ENCODE measurements around the gene PNPLA7. TPM values are rescaled to one million over a fixed set of nuclear protein-coding genes. Genes with fewer than 3 reads are reported as not detected.

The PNPLA7 gene
- total RNA-seq, 1 experiment from 2014 or later, result 0.29 TPM

DNA sequence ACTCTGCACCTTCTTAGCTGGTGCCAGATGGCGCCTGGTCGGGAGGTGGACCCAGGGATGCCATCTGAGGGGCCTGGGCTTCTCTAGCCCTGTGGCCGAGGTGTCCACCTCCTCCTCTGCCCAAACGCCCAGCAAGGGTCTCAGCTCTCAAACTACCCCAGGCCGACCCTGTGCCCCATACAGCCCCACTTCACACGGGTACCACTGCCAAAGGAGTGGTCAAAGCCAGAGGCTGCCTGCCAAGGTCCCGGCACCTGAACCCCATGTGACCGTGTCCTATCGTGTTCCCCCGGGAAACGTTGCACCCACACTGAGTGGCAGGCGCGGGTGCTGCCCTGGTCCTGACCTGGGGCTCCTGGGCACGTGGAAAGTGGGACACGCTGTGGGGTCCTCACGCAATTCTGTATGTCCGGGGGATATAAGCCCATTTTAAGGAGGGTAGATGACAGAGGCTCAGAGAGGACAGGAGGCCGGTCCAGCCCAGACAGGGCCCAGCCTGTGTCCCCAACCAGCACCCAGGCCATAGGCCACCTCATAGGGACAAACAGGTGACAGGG, 111.0 kb downstream of the PNPLA7 start:
- no peak for DNase-seq (ENCODE audit: low read depth, low spot score)
- in situ Hi-C loops (cut with HindIII; ENCODE audit: low pct_unique_long_range_greater_than_20kb, low sequenced_read_pairs), result no loop called here

DNA sequence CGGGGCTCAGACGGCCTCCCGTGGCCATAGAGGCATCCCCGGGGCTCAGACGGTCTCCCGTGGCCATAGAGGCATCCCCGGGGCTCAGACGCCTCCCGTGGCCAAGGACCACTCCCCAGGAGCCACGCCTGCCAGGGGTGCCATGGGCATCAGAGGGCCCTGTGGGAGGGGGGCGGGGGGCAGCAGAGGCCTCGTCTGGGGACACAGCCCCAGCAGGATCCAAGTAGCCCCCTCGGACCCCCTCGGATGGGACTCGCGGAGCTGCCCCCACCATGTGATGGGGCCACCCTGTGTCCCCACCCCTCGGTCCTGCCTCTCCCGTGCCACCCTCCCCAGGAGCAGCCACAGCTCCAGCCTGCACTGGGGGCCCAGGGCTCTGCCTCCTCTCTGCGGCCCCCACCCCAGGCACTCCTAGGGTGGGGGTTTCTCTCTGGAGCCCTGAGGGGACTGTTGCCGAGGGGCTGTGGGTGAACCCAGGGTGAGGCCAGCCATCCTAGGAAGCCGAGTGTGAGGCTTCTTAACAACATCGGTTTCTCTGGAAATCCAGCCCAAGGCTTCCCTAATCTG, 111.5 kb downstream of the PNPLA7 start:
- in situ Hi-C loops (cut with HindIII; ENCODE audit: low pct_unique_long_range_greater_than_20kb, low sequenced_read_pairs), result no loop called here
- no peak for DNase-seq (ENCODE audit: low read depth, low spot score)

DNA sequence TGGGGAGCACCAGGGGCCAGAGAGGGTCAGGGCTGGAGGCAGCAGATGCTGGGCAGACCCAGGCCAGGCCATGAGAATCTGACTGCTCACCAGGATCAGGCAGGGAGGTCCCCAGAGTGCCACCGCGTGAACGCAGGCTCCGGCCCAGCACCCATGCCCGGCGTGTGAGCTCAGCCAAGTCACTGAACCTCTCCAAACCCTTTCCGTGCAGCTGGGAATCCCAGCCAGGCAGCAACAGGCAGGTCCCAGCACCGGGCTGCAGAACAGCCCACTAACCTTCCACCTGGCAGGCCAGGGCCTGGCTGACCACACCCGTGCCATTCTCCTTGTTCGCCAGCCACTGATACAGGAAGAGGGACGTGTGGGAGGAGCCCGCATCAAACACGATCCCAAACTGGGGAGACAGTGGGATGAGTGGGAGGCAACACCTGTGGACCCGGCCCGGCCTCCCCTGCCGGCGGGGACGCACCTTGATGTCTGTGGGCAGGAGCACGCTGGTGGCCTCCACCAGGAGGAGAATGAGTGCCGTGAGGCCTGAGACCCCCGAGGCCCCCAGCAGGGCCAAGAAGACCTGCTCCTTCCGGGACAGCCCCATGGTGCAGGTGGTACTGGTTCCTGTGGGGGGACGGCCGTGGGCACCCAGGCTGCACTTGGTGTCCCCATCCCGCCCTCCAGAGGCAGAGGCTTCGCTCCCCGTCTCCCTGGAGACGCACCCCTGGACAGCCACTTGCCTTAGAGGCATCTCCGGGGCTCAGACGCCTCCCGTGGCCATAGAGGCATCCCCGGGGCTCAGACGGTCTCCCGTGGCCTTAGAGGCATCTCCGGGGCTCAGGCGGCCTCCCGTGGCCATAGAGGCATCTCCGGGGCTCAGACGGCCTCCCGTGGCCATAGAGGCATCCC, 112.3 kb downstream of the PNPLA7 start:
- DNase-seq (ENCODE audit: low read depth, low spot score), result no peak
- in situ Hi-C loops (cut with HindIII; ENCODE audit: low pct_unique_long_range_greater_than_20kb, low sequenced_read_pairs), result no loop called here

- DNase-seq (ENCODE audit: low read depth, low spot score), result no peak
- in situ Hi-C loops (cut with HindIII; ENCODE audit: low pct_unique_long_range_greater_than_20kb, low sequenced_read_pairs), result no loop called here
Measured at GRCh38 chr9:137436761-137437600, 113.2 kb downstream of the PNPLA7 start.

DNA sequence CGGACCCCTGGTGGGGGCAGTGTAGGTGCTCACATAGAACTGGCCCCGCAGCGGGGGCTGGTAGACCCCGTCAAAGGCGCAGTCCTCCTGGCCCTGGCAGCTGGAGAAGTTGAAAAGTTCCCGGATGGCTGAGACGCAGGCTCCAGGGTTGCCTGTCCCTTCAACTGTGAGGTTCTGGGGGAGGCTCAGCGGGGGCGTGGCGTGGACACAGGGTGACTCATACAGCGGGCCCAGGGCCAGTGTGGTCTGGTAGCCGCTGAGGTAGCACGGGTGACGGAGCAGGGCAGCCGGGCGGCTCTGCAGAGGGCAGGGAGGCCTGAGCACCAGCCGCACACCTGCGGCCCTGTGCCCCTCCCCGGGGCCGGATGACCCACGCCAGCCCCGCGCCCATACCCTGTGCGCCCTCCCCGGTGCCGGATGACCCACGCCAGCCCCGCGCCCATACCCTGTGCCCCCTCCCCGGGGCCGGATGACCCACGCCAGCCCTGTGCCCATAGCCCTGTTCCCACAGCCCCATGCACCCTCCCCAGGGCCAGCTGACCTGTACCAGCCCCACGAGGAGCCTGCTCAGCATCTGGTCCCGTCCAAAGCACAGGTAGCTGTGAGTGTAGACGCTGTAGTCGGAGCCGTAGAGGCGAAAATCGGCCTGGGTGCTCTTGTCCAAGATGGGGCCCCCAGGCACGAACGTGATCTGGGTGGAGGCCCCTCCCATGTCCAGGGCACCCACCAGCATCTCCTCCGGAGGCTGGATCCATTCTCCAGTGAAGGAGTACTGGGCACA, 114.0 kb downstream of the PNPLA7 start:
- no peak for DNase-seq (ENCODE audit: low read depth, low spot score)
- in situ Hi-C loops (cut with HindIII; ENCODE audit: low pct_unique_long_range_greater_than_20kb, low sequenced_read_pairs), result no loop called here

- in situ Hi-C loops (cut with HindIII; ENCODE audit: low pct_unique_long_range_greater_than_20kb, low sequenced_read_pairs), result no loop called here
- DNase-seq (ENCODE audit: low read depth, low spot score), result no peak
Measured at GRCh38 chr9:137435381-137435891, 114.8 kb downstream of the PNPLA7 start.

DNA sequence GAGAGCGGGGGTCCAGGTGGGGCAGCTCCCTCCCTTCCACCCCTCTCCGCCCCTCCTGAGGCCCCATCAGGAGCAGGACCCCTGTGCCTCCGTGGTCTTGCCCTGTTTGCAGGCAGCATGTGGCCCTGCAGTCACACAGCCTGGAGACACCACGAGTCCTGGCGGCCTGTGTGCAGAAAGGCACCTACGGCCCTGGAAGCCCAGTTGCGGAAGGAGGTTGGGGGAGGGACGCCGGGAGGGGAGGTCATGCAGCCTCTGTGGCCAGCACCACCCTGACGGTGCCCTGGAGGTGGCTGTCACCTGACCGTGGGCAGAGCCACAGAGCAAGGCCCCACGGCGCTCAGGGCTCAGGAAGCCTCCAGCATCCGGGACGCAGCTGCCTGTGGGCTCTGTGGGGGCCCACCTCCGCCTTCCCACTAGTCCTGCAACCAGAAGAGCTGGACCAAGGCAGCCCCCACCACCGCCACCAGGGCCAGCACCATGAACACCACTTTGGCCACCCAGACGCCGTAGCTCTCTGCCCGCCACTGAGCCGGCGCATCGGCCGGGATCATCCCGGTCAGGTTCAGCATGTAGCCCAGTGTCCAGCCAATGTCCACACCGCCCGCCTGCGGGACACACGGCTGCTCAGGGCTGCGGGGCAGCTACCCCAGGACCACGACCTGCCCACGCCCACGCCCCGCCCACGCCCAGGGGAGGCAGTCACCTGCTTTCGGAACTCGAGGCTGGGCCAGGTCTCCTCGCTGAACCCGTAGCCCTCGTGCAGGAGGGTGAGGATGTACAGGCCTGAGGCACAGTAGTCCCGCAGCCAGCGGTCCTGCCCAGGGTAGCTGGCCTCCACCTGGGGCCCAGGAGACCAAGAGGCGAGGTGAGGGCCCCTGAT, 115.5 kb downstream of the PNPLA7 start:
- in situ Hi-C loops (cut with HindIII; ENCODE audit: low pct_unique_long_range_greater_than_20kb, low sequenced_read_pairs), result no loop called here
- no peak for DNase-seq (ENCODE audit: low read depth, low spot score)

- in situ Hi-C loops (cut with HindIII; ENCODE audit: low pct_unique_long_range_greater_than_20kb, low sequenced_read_pairs), result no loop called here
- DNase-seq (ENCODE audit: low read depth, low spot score), result no peak
Measured at GRCh38 chr9:137433916-137434431, 116.2 kb downstream of the PNPLA7 start.

DNA sequence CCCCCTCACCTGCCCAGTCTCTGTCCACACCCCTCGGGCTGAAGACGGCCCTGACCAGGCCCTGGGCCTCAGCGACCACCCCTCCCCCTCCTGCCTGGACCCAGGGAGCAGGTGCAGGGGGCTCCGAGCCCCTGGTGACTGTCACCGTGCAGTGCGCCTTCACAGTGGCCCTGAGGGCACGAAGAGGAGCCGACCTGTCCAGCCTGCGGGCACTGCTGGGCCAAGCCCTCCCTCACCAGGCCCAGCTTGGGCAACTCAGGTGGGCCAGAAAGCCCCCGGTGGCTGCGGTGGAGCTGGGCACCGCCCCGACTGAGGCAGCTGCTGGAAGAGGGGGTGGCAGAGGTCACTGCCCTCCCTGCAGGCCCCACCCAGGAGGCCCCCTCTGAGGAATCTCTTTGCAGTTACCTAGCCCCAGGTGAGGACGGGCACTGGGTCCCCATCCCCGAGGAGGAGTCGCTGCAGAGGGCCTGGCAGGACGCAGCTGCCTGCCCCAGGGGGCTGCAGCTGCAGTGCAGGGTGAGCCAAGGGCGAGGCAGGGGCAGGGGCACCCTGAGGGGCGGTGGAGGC, 116.8 kb downstream of the PNPLA7 start:
- in situ Hi-C loops (cut with HindIII; ENCODE audit: low pct_unique_long_range_greater_than_20kb, low sequenced_read_pairs), result no loop called here
- DNase-seq (ENCODE audit: low read depth, low spot score), result no peak

GRCh38 chr9:137432687-137433348, 117.4 kb downstream of the PNPLA7 start:
- DNase-seq (ENCODE audit: low read depth, low spot score), result no peak
- in situ Hi-C loops (cut with HindIII; ENCODE audit: low pct_unique_long_range_greater_than_20kb, low sequenced_read_pairs), result no loop called here

DNA sequence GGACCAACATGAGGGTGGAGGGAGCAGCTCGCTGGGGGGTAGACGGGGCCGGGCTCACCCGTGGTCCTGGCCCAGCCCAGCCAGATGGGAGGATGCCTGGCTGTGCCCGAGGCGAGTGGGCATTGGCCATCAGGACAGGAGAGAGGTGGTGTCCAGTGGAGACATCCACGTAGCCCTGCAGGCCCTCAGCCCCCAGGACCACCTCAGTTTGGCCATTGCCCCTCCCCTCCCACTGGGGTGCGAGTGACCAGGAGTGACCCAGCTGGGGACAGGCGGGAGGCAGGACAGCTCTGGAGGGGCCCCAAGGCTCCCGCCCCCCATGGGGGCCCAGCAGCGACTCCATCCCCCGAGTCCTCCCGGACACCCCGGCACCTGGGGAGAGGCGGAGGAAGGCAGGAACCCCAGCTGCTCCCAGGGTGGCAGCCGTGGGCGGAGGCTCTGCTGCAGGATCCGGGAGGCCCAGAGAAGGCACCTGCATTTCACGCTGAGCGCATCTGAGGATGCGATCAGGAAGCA, 118.7 kb downstream of the PNPLA7 start:
- no peak for DNase-seq (ENCODE audit: low read depth, low spot score)
- in situ Hi-C loops (cut with HindIII; ENCODE audit: low pct_unique_long_range_greater_than_20kb, low sequenced_read_pairs), result no loop called here

DNA sequence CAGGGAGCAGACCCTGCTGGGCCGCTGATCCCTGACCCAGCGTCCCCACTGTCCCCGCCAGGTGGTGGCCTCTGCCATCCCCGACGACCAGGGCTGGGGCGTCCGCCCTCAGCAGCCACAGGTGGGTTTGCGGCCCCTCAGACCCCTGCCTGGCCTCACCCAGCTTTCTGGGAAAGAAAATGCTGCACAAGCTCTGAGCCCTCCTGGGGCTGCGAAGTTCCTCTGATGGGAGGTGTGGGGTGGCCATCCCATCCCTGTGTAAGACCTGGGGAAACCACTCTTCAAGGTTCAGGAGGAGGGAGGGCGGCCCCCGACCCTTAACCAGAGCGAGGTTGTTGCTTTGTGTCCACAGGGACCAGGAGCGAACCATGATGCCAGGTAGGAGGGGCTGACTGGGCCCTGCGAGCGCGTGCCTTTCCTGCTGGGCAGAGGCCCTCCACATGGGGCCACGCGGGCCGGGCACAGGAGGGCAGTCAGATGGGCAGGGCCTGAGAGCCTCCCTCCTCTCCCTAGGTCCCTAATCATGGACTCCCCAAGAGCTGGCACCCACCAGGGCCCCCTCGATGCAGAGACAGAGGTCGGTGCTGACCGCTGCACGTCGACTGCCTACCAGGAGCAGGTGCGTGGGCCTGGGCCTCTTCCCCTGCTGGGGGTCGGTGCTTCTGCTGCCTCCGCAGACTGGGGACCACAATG, 119.3 kb downstream of the PNPLA7 start:
- no peak for DNase-seq (ENCODE audit: low read depth, low spot score)
- in situ Hi-C loops (cut with HindIII; ENCODE audit: low pct_unique_long_range_greater_than_20kb, low sequenced_read_pairs), result no loop called here

DNA sequence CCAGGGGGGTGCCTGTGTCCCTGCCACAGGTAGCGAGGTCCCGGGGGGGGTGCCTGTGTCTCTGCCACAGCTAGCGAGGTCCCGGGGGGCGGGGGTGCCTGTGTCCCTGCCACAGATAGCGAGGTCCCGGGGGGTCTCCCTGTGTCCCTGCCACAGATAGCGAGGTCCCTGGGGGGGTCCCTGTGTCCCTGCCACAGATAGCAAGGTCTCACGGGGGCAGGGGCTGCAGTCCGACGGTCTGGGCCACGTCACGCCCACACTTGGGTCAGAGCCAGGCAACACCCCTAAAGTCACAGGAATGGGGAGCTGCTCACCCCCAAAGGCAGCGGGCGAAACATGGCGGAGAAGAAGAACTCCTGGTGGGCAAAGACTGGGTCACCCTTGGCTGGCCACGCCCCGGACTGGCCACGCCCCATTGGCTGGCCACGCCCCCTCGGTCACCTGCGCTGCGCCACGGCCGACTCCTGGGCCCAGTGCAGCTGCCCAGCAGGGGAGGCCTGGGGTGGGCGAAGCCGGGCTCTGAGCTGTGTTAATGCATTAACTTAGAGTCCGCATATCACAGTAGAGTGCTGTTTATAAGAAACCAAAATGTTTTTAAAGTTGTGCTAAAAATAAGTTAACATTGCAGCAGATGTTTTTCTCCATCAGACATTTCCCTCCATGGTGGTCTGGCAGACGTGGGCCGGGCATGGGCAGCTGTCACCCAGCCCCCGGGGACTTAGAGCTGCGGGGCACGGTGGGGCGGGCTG, 120.1 kb downstream of the PNPLA7 start:
- in situ Hi-C loops (cut with HindIII; ENCODE audit: low pct_unique_long_range_greater_than_20kb, low sequenced_read_pairs), result no loop called here
- peak; percentile 44 for DNase-seq (ENCODE audit: low read depth, low spot score)

GRCh38 chr9:137429546-137429890, 120.7 kb downstream of the PNPLA7 start:
- DNase-seq (ENCODE audit: low read depth, low spot score), result no peak
- in situ Hi-C loops (cut with HindIII; ENCODE audit: low pct_unique_long_range_greater_than_20kb, low sequenced_read_pairs), result no loop called here
